Activated T-helper 1 cell treated with anti-CD3 and anti-CD28 coated beads, Interleukin-12 subunit alpha, Interleukin-12 subunit beta, Interleukin-2, Interleukin-4 antibody, amounts not matched to agents 30 ng/mL and 10 ng/mL and 1 ng/mL, durations not matched to agents 14 hours and 24 hours and 36 hours (primary cell): Measurements from ENCODE around the gene FIGNL1. TPM values are rescaled to one million over a fixed set of nuclear protein-coding genes. Genes with fewer than 3 reads are reported as not detected.

ENCODE experiments used
- DNase-seq: peaks from one replicate; pipeline ENCODE4 v3.0.0; 2021; ENCODE audit warnings: low spot score
- H3K27ac Mint-ChIP-seq: one replicate; pipeline ENCODE4 v1.8.0; 2021; ENCODE audit warnings: mild to moderate bottlenecking, mixed read lengths
- H3K27me3 Mint-ChIP-seq: one replicate; pipeline ENCODE4 v1.8.0; 2022; ENCODE audit warnings: mild to moderate bottlenecking, moderate library complexity, mixed read lengths; ENCODE audit not compliant: insufficient read depth
- H3K36me3 Mint-ChIP-seq: one replicate; pipeline ENCODE4 v1.8.0; 2021; ENCODE audit warnings: low read depth, mixed read lengths
- H3K4me1 Mint-ChIP-seq: one replicate; pipeline ENCODE4 v1.8.0; 2021; ENCODE audit warnings: low read depth, mixed read lengths
- H3K4me3 Mint-ChIP-seq: one replicate; pipeline ENCODE4 v1.8.0; 2021; ENCODE audit warnings: mild to moderate bottlenecking, moderate library complexity, mixed read lengths
- H3K9me3 Mint-ChIP-seq: one replicate; pipeline ENCODE4 v1.8.0; 2021; ENCODE audit warnings: mixed read lengths
- intact Hi-C: fragments of 100-400 bp; cut with micrococcal nuclease; formaldehyde crosslinking; loops from one replicate; pipeline ENCODE4 v1.15.1; 2024
- total RNA-seq: library from RNA; stranded (reverse); gene quantifications from 2 replicates; pipeline ENCODE4 v1.2.3, GENCODE V29; 2022

Gene FIGNL1
- total RNA-seq: 41.6 and 45.4 TPM in 2 replicates

- Mint-ChIP-seq H3K4me3 (peak within 1 kb of the TSS; percentile 92), H3K27me3 (peaks cover 15% of the 10 kb centered on the region), H3K27ac (peak within 1 kb of the TSS; percentile 90), H3K9me3 (no peaks in the 10 kb centered on the region), H3K4me1 (peaks cover 42% of the 10 kb centered on the region), H3K36me3 (peaks cover 21% of the 10 kb centered on the region)
- DNase-seq: peak; percentile 81
- intact Hi-C loops: loop anchor here (1.0 to 5.0 kb wide), 14 partner anchors 18 to 673 kb away; no protein-coding TSS in a partner anchor
Observed at GRCh38 chr7:50449881-50450589, at the start of gene FIGNL1. Gene FIGNL1 (minus strand): TSS chr7:50450350. CDS start chr7:50447287, 3,063 bp downstream.

- DNase-seq: no peak
- Mint-ChIP-seq H3K4me1 (no peaks in the 10 kb centered on the region), H3K4me3 (no peak overlapping the region), H3K27me3 (peaks cover 21% of the 10 kb centered on the region), H3K27ac (no peak overlapping the region), H3K9me3 (no peaks in the 10 kb centered on the region), H3K36me3 (no peaks in the 10 kb centered on the region)
- intact Hi-C loops: no loop called here
Observed at GRCh38 chr7:50499092-50499491, 48.9 kb upstream of the FIGNL1 start.

- no peaks in the 10 kb centered on the region for H3K36me3 Mint-ChIP-seq
- H3K27ac Mint-ChIP-seq: no peak overlapping the region
- H3K4me1 Mint-ChIP-seq: no peaks in the 10 kb centered on the region
- H3K27me3 Mint-ChIP-seq: peaks cover 22% of the 10 kb centered on the region
- no peaks in the 10 kb centered on the region for H3K9me3 Mint-ChIP-seq
- H3K4me3 Mint-ChIP-seq: no peak overlapping the region
- DNase-seq: no peak
- intact Hi-C loops: no loop called here
Observed at GRCh38 chr7:50497968-50498367, 47.8 kb upstream of the FIGNL1 start.

- no peak overlapping the region for H3K4me3 Mint-ChIP-seq
- H3K9me3 Mint-ChIP-seq: no peaks in the 10 kb centered on the region
- no peaks in the 10 kb centered on the region for H3K4me1 Mint-ChIP-seq
- intact Hi-C loops: no loop called here
- DNase-seq: no peak
- no peaks in the 10 kb centered on the region for H3K36me3 Mint-ChIP-seq
- H3K27me3 Mint-ChIP-seq: peaks cover 22% of the 10 kb centered on the region
- H3K27ac Mint-ChIP-seq: no peak overlapping the region
Observed at GRCh38 chr7:50497068-50497642, 47.0 kb upstream of the FIGNL1 start.

- intact Hi-C loops: no loop called here
- H3K27ac Mint-ChIP-seq: no peak overlapping the region
- peaks cover 22% of the 10 kb centered on the region for H3K27me3 Mint-ChIP-seq
- H3K9me3 Mint-ChIP-seq: no peaks in the 10 kb centered on the region
- H3K4me3 Mint-ChIP-seq: no peak overlapping the region
- H3K4me1 Mint-ChIP-seq: no peaks in the 10 kb centered on the region
- no peaks in the 10 kb centered on the region for H3K36me3 Mint-ChIP-seq
- DNase-seq: no peak
Observed at GRCh38 chr7:50496569-50496968, 46.4 kb upstream of the FIGNL1 start.

GRCh38 chr7:50495746-50496145 is 45.6 kb upstream of the FIGNL1 start:
- intact Hi-C loops: no loop called here
- H3K9me3 Mint-ChIP-seq: no peaks in the 10 kb centered on the region
- H3K27ac Mint-ChIP-seq: no peak overlapping the region
- no peak for DNase-seq
- H3K4me3 Mint-ChIP-seq: no peak overlapping the region
- no peaks in the 10 kb centered on the region for H3K36me3 Mint-ChIP-seq
- peaks cover 23% of the 10 kb centered on the region for H3K27me3 Mint-ChIP-seq
- H3K4me1 Mint-ChIP-seq: no peaks in the 10 kb centered on the region

- Mint-ChIP-seq H3K27ac (no peak overlapping the region), H3K4me3 (no peak overlapping the region), H3K4me1 (no peaks in the 10 kb centered on the region), H3K36me3 (no peaks in the 10 kb centered on the region), H3K27me3 (peaks cover 20% of the 10 kb centered on the region), H3K9me3 (no peaks in the 10 kb centered on the region)
- intact Hi-C loops: no loop called here
- no peak for DNase-seq
Observed at GRCh38 chr7:50492770-50493519, 42.8 kb upstream of the FIGNL1 start.

- Mint-ChIP-seq H3K4me3 (no peak overlapping the region), H3K4me1 (no peaks in the 10 kb centered on the region)
Observed at GRCh38 chr7:50491943-50492342, 41.8 kb upstream of the FIGNL1 start.

GRCh38 chr7:50491209-50491608 is 41.1 kb upstream of the FIGNL1 start:
- no peaks in the 10 kb centered on the region for H3K4me1 Mint-ChIP-seq
- no peak overlapping the region for H3K27ac Mint-ChIP-seq
- DNase-seq: no peak

More at GRCh38 chr7:50491943-50492342, 41.8 kb upstream of the FIGNL1 start:
- no peak overlapping the region for H3K27ac Mint-ChIP-seq
- intact Hi-C loops: no loop called here
- no peaks in the 10 kb centered on the region for H3K36me3 Mint-ChIP-seq
- H3K9me3 Mint-ChIP-seq: no peaks in the 10 kb centered on the region
- no peak for DNase-seq
- H3K27me3 Mint-ChIP-seq: peaks cover 18% of the 10 kb centered on the region

GRCh38 chr7:50488379-50488778 is 38.2 kb upstream of the FIGNL1 start:
- no peaks in the 10 kb centered on the region for H3K4me1 Mint-ChIP-seq
- peaks cover 21% of the 10 kb centered on the region for H3K27me3 Mint-ChIP-seq
- intact Hi-C loops: no loop called here
- no peak for DNase-seq
- no peaks in the 10 kb centered on the region for H3K36me3 Mint-ChIP-seq
- no peaks in the 10 kb centered on the region for H3K9me3 Mint-ChIP-seq
- H3K27ac Mint-ChIP-seq: no peak overlapping the region
- no peak overlapping the region for H3K4me3 Mint-ChIP-seq

More at GRCh38 chr7:50491209-50491608, 41.1 kb upstream of the FIGNL1 start:
- intact Hi-C loops: no loop called here
- Mint-ChIP-seq H3K4me3 (no peak overlapping the region), H3K36me3 (no peaks in the 10 kb centered on the region), H3K9me3 (no peaks in the 10 kb centered on the region), H3K27me3 (peaks cover 15% of the 10 kb centered on the region)

GRCh38 chr7:50486512-50486911 is 36.4 kb upstream of the FIGNL1 start:
- Mint-ChIP-seq H3K27ac (no peak overlapping the region), H3K4me3 (no peak overlapping the region), H3K36me3 (no peaks in the 10 kb centered on the region), H3K9me3 (no peaks in the 10 kb centered on the region), H3K4me1 (no peaks in the 10 kb centered on the region), H3K27me3 (peaks cover 22% of the 10 kb centered on the region)
- intact Hi-C loops: no loop called here
- no peak for DNase-seq

- intact Hi-C loops: no loop called here
- peaks cover 32% of the 10 kb centered on the region for H3K27me3 Mint-ChIP-seq
- no peaks in the 10 kb centered on the region for H3K4me1 Mint-ChIP-seq
- H3K9me3 Mint-ChIP-seq: no peaks in the 10 kb centered on the region
- no peak overlapping the region for H3K4me3 Mint-ChIP-seq
- no peak overlapping the region for H3K27ac Mint-ChIP-seq
- H3K36me3 Mint-ChIP-seq: no peaks in the 10 kb centered on the region
- no peak for DNase-seq
Observed at GRCh38 chr7:50481867-50482266, 31.7 kb upstream of the FIGNL1 start.

- Mint-ChIP-seq H3K36me3 (no peaks in the 10 kb centered on the region), H3K4me3 (no peak overlapping the region), H3K27ac (no peak overlapping the region), H3K9me3 (no peaks in the 10 kb centered on the region), H3K27me3 (peaks cover 33% of the 10 kb centered on the region), H3K4me1 (no peaks in the 10 kb centered on the region)
- intact Hi-C loops: no loop called here
- DNase-seq: no peak
Observed at GRCh38 chr7:50480797-50481196, 30.6 kb upstream of the FIGNL1 start.
